ENCODE data around the gene ITGB8.
A peak's percentile ranks its signal among the peaks of the same experiment; 100 is the strongest.

ITGB8 gene

GRCh38 chr7:20307119-20307518 is 23.6 kb upstream of the ITGB8 start:
- DNase-seq: no peak
- intact Hi-C loops (cut with DNase I): loop anchor here (5.0 kb wide), 1 partner anchor 150 kb away; no protein-coding TSS in a partner anchor

GRCh38 chr7:20307901-20308300 is 22.8 kb upstream of the ITGB8 start:
- intact Hi-C loops (cut with DNase I): loop anchor here (5.0 kb wide), 1 partner anchor 151 kb away; no protein-coding TSS in a partner anchor

GRCh38 chr7:20310301-20310700 is 20.4 kb upstream of the ITGB8 start:
- intact Hi-C loops (cut with DNase I): no loop called here
- no peak for DNase-seq

More at GRCh38 chr7:20307901-20308300, 22.8 kb upstream of the ITGB8 start:
- peak in 3 of 10 donors; percentile 9 to 53 (median 21) for DNase-seq

GRCh38 chr7:20310963-20311742 is 19.5 kb upstream of the ITGB8 start:
- intact Hi-C loops (cut with DNase I): no loop called here
- DNase-seq: no peak

GRCh38 chr7:20311743-20312042 is 19.0 kb upstream of the ITGB8 start:
- DNase-seq: no peak
- intact Hi-C loops (cut with DNase I): no loop called here

- no peak for DNase-seq
- intact Hi-C loops (cut with DNase I): no loop called here
Measured at GRCh38 chr7:20312562-20312961, 18.1 kb upstream of the ITGB8 start.

- DNase-seq: no peak
- intact Hi-C loops (cut with DNase I): no loop called here
Measured at GRCh38 chr7:20313626-20314025, 17.1 kb upstream of the ITGB8 start.

- no peak for DNase-seq
- intact Hi-C loops (cut with DNase I): no loop called here
Measured at GRCh38 chr7:20314198-20314597, 16.5 kb upstream of the ITGB8 start.

GRCh38 chr7:20316706-20317105 is 14.0 kb upstream of the ITGB8 start:
- intact Hi-C loops (cut with DNase I): no loop called here
- DNase-seq: no peak

GRCh38 chr7:20317413-20317812 is 13.3 kb upstream of the ITGB8 start:
- no peak for DNase-seq
- intact Hi-C loops (cut with DNase I): no loop called here

- DNase-seq: no peak
- intact Hi-C loops (cut with DNase I): no loop called here
Measured at GRCh38 chr7:20318933-20319332, 11.8 kb upstream of the ITGB8 start.

GRCh38 chr7:20320322-20320721 is 10.4 kb upstream of the ITGB8 start:
- no peak for DNase-seq
- intact Hi-C loops (cut with DNase I): no loop called here

GRCh38 chr7:20320786-20321185 is 9.9 kb upstream of the ITGB8 start:
- no peak for DNase-seq
- intact Hi-C loops (cut with DNase I): no loop called here

GRCh38 chr7:20323595-20323994 is 7.1 kb upstream of the ITGB8 start:
- intact Hi-C loops (cut with DNase I): no loop called here
- DNase-seq: no peak

- DNase-seq: no peak
- intact Hi-C loops (cut with DNase I): loop anchor here (5.0 kb wide), 1 partner anchor 76 kb away; no protein-coding TSS in a partner anchor
Measured at GRCh38 chr7:20326342-20326741, 4.4 kb upstream of the ITGB8 start.

GRCh38 chr7:20327055-20327454 is 3.6 kb upstream of the ITGB8 start:
- DNase-seq: no peak
- intact Hi-C loops (cut with DNase I): loop anchor here (5.0 kb wide), 1 partner anchor 75 kb away; no protein-coding TSS in a partner anchor

GRCh38 chr7:20328027-20328426 is 2.7 kb upstream of the ITGB8 start:
- no peak for DNase-seq
- intact Hi-C loops (cut with DNase I): loop anchor here (5.0 kb wide), 1 partner anchor 74 kb away; no protein-coding TSS in a partner anchor

GRCh38 chr7:20328692-20329091 is 2.0 kb upstream of the ITGB8 start:
- intact Hi-C loops (cut with DNase I): loop anchor here (5.0 kb wide), 1 partner anchor 74 kb away; no protein-coding TSS in a partner anchor
- no peak for DNase-seq

- DNase-seq: peak; percentile 29 to 92 (median 56)
- intact Hi-C loops (cut with DNase I): loop anchor here (5.0 to 10.0 kb wide), 2 partner anchors 73 to 265 kb away; no protein-coding TSS in a partner anchor
Measured at GRCh38 chr7:20329389-20330238, 1.1 kb upstream of the ITGB8 start.

GRCh38 chr7:20330928-20331909 is 519 bp downstream of the ITGB8 start:
- intact Hi-C loops (cut with DNase I): loop anchor here (10.0 kb wide), 1 partner anchor 264 kb away; no protein-coding TSS in a partner anchor
- peak; percentile 56 to 96 (median 72) for DNase-seq
